Mammary microvascular endothelial cell (primary cell): ENCODE measurements around the gene BFSP1. TPM values are rescaled to one million over a fixed set of nuclear protein-coding genes. Genes with fewer than 3 reads are reported as not detected.

Experiments used
- total RNA-seq: library from RNA; depleted of rRNA; stranded (reverse); fragments of >200 nt; gene quantifications from 2 replicates; pipeline ENCODE4 v1.2.3, GENCODE V29; 2015

BFSP1 gene
- total RNA-seq, result 3.3 and 8.7 TPM in 2 replicates

DNA sequence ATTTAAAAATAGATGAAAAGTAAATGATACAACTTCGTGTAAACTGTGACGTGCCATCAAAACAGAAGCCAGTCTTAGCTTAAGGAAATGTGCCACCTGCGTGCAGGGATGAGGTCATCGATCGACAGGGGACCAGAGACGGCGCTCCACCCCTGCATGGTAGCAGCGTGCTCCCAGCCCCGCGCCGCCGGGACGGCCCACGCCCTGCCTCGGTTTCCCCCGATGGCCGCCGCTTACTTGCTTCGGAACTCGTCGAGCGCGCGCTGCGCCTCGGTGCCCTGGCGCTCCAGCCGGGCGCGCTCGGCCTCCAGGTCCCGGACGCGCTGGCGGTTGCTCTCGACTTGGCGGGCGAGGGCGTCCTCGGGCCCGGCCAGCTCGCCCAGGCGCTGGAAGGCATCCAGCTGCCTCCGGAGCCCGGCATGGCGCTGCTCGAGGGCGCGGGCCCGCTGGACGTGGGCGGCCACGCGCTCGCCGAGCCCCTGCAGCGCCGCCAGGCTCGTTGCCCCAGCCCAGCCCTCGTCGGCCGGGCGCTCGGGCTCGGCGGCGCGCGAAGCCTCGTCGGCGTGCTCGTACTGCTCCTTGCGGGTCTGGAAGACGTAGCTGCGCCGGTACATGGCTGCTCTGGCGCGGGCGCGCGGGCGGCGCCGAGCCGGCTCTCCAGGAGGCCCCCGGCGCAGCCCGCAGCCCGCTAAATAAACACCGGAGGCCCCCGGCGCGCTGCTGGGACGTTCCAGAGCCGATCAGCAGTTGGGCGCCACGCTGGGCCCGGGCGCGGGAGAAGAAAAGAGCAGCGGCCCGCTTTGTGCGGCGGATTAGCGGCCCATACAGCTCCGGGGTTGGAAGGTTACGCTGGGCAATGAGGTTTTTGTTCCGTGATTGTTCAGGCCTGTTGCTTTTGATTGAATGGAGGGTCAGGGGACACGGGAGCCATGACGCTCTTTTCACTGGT is at the start of gene BFSP1:
TSS of gene BFSP1 (minus strand) at position 664 of the 949 bp plus-strand sequence. CDS start at position 614, 50 bp downstream.

DNA sequence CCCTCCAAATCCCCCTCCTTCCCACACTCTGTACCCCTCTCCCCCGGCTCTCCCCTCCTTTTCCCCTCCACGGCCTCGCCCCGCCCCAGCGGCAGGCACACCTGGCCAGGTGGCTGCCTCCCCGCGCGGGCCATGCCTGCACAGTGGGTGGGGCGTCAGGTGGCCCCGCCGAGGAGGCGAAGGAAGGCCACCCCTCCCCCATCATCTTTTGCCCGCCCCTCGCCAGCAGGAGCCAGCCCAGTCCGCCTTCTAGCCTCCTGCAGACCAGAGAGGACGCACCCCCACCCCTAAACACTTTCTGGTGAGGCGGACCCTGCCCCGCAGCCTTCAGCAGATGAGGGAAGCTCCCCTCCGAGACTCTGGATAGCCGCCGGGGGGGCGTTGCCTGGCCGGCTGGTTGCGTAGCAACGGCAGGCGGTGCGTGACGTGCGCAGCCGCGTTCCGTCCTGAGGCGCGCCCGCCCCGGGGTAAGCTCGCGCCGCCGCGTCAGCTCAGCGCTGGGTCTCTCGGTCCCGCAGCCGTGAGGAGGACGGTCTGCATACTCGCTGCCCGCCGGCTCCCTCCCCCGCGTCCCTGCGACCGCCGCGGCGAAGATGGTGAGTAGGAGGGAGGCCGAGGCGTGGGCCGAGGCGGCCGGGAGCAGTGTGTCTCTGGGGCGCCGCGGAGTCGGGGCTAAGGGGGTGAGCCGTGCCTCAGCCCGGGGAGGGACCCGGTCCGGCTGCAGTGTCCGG is 38.6 kb upstream of the BFSP1 start, which contains the start of gene DSTN:
TSS of gene DSTN (plus strand) at position 460 of the 731 bp plus-strand sequence. CDS start at position 594, 134 bp downstream.

Other genes starting within 250 kb of the BFSP1 start
- 256 and 268 TPM in 2 replicates for gene DSTN, start 38.7 kb upstream of the BFSP1 start, total RNA-seq
- gene RRBP1, start 150.9 kb upstream of the BFSP1 start, total RNA-seq, result 96.1 and 97.3 TPM in 2 replicates
- gene BANF2, start 168.6 kb upstream of the BFSP1 start, total RNA-seq, result not detected in 2 replicates